ENCODE results near the gene ARHGAP21.

The ARHGAP21 gene

GRCh38 chr10:24575481-24576002, 148.1 kb downstream of the ARHGAP21 start:
- no peaks in the 10 kb centered on the region for H3K79me1 ChIP-seq (ENCODE audit: low read length)
- no peak overlapping the region for H3K23ac ChIP-seq (ENCODE audit: low read length)
- no peak overlapping the region for H2BK5ac ChIP-seq (ENCODE audit: low read length)
- no peak overlapping the region for H3K4ac ChIP-seq (ENCODE audit: low read depth, low read length)
- H2BK15ac ChIP-seq (replicated peaks; ENCODE audit: low read depth), result no peak overlapping the region
- WGBS (ENCODE audit: extremely low coverage, insufficient coverage, low lambda C conversion rate), result no CpG with 5 or more reads among the region's 10 CpGs
- H3K79me2 ChIP-seq (ENCODE audit: control insufficient read depth, insufficient read depth, low read length), result no peaks in the 10 kb centered on the region
- no peak overlapping the region for H4K8ac ChIP-seq (ENCODE audit: low read depth, low read length)
- no peak overlapping the region for H3K56ac ChIP-seq (ENCODE audit: low read length)
- no peak overlapping the region for H3K27ac ChIP-seq (ENCODE audit: low read depth, low read length)
- no peak for DNase-seq
- no peak overlapping the region for H4K5ac ChIP-seq (ENCODE audit: low read length)
- no peaks in the 10 kb centered on the region for H3K27me3 ChIP-seq (ENCODE audit: insufficient read depth, low read length, poor library complexity)
- H3K4me3 ChIP-seq (ENCODE audit: low read length), result no peak overlapping the region
- no peak overlapping the region for H3K18ac ChIP-seq (ENCODE audit: low read length)
- H3K4me2 ChIP-seq (ENCODE audit: low read length), result no peak overlapping the region
- no peak overlapping the region for H2AK5ac ChIP-seq (ENCODE audit: low read length)
- no peak overlapping the region for H3K9ac ChIP-seq (ENCODE audit: low read length)
- no peak overlapping the region for H2BK120ac ChIP-seq (ENCODE audit: low read depth, low read length)
- no peaks in the 10 kb centered on the region for H3K4me1 ChIP-seq (ENCODE audit: control insufficient read depth, low read depth, low read length)
- H3K36me3 ChIP-seq (ENCODE audit: control insufficient read depth, insufficient read depth, low read length), result no peaks in the 10 kb centered on the region

DNA sequence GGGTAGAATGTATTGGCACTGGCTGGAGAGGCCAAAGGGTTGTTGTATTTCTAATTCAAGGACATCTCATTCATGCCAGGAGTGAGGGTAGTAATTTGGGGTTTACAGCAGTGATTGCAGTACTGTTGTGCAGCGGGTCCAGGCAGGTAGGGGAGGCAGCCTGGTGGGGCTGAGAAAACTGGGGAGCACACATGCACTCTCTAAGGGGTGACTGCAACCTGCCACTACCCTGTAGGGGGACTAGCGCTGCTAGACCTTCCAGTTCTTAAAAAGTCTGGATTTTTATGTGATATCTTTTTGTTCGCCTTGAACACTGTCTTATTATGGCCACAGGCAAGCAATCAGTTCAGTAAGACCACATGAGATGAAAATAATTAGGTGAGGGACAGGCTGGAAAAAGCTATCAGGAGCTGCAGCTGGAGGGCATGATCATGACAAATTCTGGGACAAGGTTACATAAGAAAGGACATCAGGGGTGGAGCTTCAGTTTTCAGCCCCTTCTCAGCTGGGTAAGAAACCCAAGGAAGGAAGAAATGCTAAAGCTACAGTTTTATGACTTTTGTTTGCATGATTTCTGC, 149.0 kb downstream of the ARHGAP21 start:
- no peak overlapping the region for H2AK5ac ChIP-seq (ENCODE audit: low read length)
- DNase-seq, result no peak

DNA sequence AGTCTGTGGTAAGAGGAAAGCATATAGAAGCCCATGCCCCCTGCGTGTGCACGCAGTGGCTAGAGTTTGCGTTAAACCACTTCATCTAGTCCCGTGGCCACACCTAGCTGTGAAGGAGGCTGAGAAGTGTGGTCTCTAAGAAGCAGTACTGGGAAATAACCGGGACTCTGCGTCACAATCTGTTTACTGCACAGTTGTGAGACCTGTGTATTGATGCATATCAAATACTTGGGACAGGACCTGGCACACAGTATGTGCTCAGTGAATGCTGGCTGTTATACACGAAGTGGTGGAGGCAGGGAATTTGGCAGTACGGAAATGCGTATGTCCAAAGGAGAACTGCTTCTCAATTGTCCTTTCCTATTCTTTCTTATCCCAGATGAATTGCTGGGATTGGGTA, 149.5 kb downstream of the ARHGAP21 start:
- Histone ChIP-seq H4K8ac (ENCODE audit: low read depth, low read length) (no peak overlapping the region), H3K18ac (ENCODE audit: low read length) (no peak overlapping the region), H2BK120ac (ENCODE audit: low read depth, low read length) (no peak overlapping the region), H2AK5ac (ENCODE audit: low read length) (no peak overlapping the region), H2BK15ac (replicated peaks; ENCODE audit: low read depth) (no peak overlapping the region), H3K9ac (ENCODE audit: low read length) (no peak overlapping the region), H3K4me2 (ENCODE audit: low read length) (no peak overlapping the region), H3K23ac (ENCODE audit: low read length) (no peak overlapping the region), H3K79me1 (ENCODE audit: low read length) (no peaks in the 10 kb centered on the region), H3K27ac (ENCODE audit: low read depth, low read length) (no peak overlapping the region), H4K5ac (ENCODE audit: low read length) (no peak overlapping the region), H3K56ac (ENCODE audit: low read length) (no peak overlapping the region), H3K79me2 (ENCODE audit: control insufficient read depth, insufficient read depth, low read length) (no peaks in the 10 kb centered on the region), H2BK5ac (ENCODE audit: low read length) (no peak overlapping the region), H3K27me3 (ENCODE audit: insufficient read depth, low read length, poor library complexity) (no peaks in the 10 kb centered on the region), H3K4me3 (ENCODE audit: low read length) (no peak overlapping the region), H3K4me1 (ENCODE audit: control insufficient read depth, low read depth, low read length) (no peaks in the 10 kb centered on the region), H3K36me3 (ENCODE audit: control insufficient read depth, insufficient read depth, low read length) (no peaks in the 10 kb centered on the region), H3K4ac (ENCODE audit: low read depth, low read length) (no peak overlapping the region)
- WGBS (ENCODE audit: extremely low coverage, insufficient coverage, low lambda C conversion rate), result no CpG with 5 or more reads among the region's 9 CpGs
- DNase-seq, result no peak

More for the DNA sequence above, 149.0 kb downstream of the ARHGAP21 start:
- H3K27me3 ChIP-seq (ENCODE audit: insufficient read depth, low read length, poor library complexity), result no peaks in the 10 kb centered on the region
- H2BK5ac ChIP-seq (ENCODE audit: low read length), result no peak overlapping the region
- no peak overlapping the region for H3K23ac ChIP-seq (ENCODE audit: low read length)
- H3K18ac ChIP-seq (ENCODE audit: low read length), result no peak overlapping the region
- H3K4me1 ChIP-seq (ENCODE audit: control insufficient read depth, low read depth, low read length), result no peaks in the 10 kb centered on the region
- no peak overlapping the region for H4K5ac ChIP-seq (ENCODE audit: low read length)
- H3K4ac ChIP-seq (ENCODE audit: low read depth, low read length), result no peak overlapping the region
- no CpG with 5 or more reads among the region's 3 CpGs for WGBS (ENCODE audit: extremely low coverage, insufficient coverage, low lambda C conversion rate)
- no peaks in the 10 kb centered on the region for H3K79me1 ChIP-seq (ENCODE audit: low read length)
- no peak overlapping the region for H2BK120ac ChIP-seq (ENCODE audit: low read depth, low read length)
- no peaks in the 10 kb centered on the region for H3K36me3 ChIP-seq (ENCODE audit: control insufficient read depth, insufficient read depth, low read length)
- no peak overlapping the region for H3K56ac ChIP-seq (ENCODE audit: low read length)
- H3K27ac ChIP-seq (ENCODE audit: low read depth, low read length), result no peak overlapping the region
- no peak overlapping the region for H3K9ac ChIP-seq (ENCODE audit: low read length)
- no peak overlapping the region for H4K8ac ChIP-seq (ENCODE audit: low read depth, low read length)
- no peak overlapping the region for H3K4me2 ChIP-seq (ENCODE audit: low read length)
- H3K4me3 ChIP-seq (ENCODE audit: low read length), result no peak overlapping the region
- H2BK15ac ChIP-seq (replicated peaks; ENCODE audit: low read depth), result no peak overlapping the region
- H3K79me2 ChIP-seq (ENCODE audit: control insufficient read depth, insufficient read depth, low read length), result no peaks in the 10 kb centered on the region

DNA sequence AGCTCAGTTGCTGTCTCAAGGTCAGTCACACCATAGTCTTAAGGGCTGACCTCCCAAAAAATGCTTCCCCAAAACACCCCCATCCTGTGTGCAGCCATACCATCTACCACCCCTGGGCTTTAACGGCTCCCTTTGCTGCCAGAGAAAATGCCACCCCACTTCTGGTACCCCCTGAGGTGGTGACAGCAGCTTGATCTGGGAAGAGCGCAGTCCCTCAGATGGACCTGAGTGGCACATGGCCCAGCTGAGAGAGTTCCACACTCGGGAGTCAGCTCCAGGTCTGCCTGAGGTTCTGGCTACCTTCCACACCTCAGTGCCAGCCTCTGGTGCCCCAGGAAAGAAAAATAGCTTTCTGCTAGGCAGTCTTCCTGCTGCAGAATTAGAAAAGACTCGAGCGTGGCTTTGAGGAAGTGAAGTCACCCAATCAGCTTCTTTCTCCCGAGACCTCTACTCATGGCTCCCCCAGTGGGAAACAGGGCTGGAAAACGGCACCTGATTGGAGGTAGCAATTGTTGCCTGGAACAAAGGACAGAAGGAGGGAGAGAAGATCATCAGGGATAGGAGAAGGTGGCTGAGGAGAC, 151.7 kb downstream of the ARHGAP21 start:
- H3K27me3 ChIP-seq (ENCODE audit: insufficient read depth, low read length, poor library complexity), result no peaks in the 10 kb centered on the region
- no peak overlapping the region for H3K56ac ChIP-seq (ENCODE audit: low read length)
- H3K18ac ChIP-seq (ENCODE audit: low read length), result no peak overlapping the region
- no peak overlapping the region for H2AK5ac ChIP-seq (ENCODE audit: low read length)
- WGBS (ENCODE audit: extremely low coverage, insufficient coverage, low lambda C conversion rate), result no CpG with 5 or more reads among the region's 7 CpGs
- no peak overlapping the region for H3K4me3 ChIP-seq (ENCODE audit: low read length)
- no peak overlapping the region for H4K8ac ChIP-seq (ENCODE audit: low read depth, low read length)
- no peak overlapping the region for H4K5ac ChIP-seq (ENCODE audit: low read length)
- DNase-seq, result no peak
- no peaks in the 10 kb centered on the region for H3K79me2 ChIP-seq (ENCODE audit: control insufficient read depth, insufficient read depth, low read length)
- H3K4me2 ChIP-seq (ENCODE audit: low read length), result no peak overlapping the region
- no peak overlapping the region for H3K23ac ChIP-seq (ENCODE audit: low read length)
- H3K27ac ChIP-seq (ENCODE audit: low read depth, low read length), result no peak overlapping the region
- no peak overlapping the region for H2BK120ac ChIP-seq (ENCODE audit: low read depth, low read length)
- no peak overlapping the region for H2BK5ac ChIP-seq (ENCODE audit: low read length)
- H3K36me3 ChIP-seq (ENCODE audit: control insufficient read depth, insufficient read depth, low read length), result no peaks in the 10 kb centered on the region
- no peak overlapping the region for H3K9ac ChIP-seq (ENCODE audit: low read length)
- H2BK15ac ChIP-seq (replicated peaks; ENCODE audit: low read depth), result no peak overlapping the region
- H3K79me1 ChIP-seq (ENCODE audit: low read length), result no peaks in the 10 kb centered on the region
- H3K4me1 ChIP-seq (ENCODE audit: control insufficient read depth, low read depth, low read length), result no peaks in the 10 kb centered on the region
- H3K4ac ChIP-seq (ENCODE audit: low read depth, low read length), result no peak overlapping the region

- Histone ChIP-seq H2BK120ac (ENCODE audit: low read depth, low read length) (no peak overlapping the region), H2BK15ac (replicated peaks; ENCODE audit: low read depth) (no peak overlapping the region), H4K8ac (ENCODE audit: low read depth, low read length) (no peak overlapping the region), H3K4ac (ENCODE audit: low read depth, low read length) (no peak overlapping the region), H3K79me1 (ENCODE audit: low read length) (no peaks in the 10 kb centered on the region), H3K18ac (ENCODE audit: low read length) (no peak overlapping the region), H2AK5ac (ENCODE audit: low read length) (no peak overlapping the region), H3K79me2 (ENCODE audit: control insufficient read depth, insufficient read depth, low read length) (no peaks in the 10 kb centered on the region), H4K5ac (ENCODE audit: low read length) (no peak overlapping the region), H3K4me2 (ENCODE audit: low read length) (no peak overlapping the region), H3K9ac (ENCODE audit: low read length) (no peak overlapping the region), H2BK5ac (ENCODE audit: low read length) (no peak overlapping the region), H3K36me3 (ENCODE audit: control insufficient read depth, insufficient read depth, low read length) (no peaks in the 10 kb centered on the region), H3K4me1 (ENCODE audit: control insufficient read depth, low read depth, low read length) (no peaks in the 10 kb centered on the region), H3K56ac (ENCODE audit: low read length) (no peak overlapping the region), H3K27me3 (ENCODE audit: insufficient read depth, low read length, poor library complexity) (no peaks in the 10 kb centered on the region), H3K27ac (ENCODE audit: low read depth, low read length) (no peak overlapping the region), H3K23ac (ENCODE audit: low read length) (no peak overlapping the region), H3K4me3 (ENCODE audit: low read length) (no peak overlapping the region)
- DNase-seq, result no peak
- WGBS (ENCODE audit: extremely low coverage, insufficient coverage, low lambda C conversion rate), result no CpG with 5 or more reads among the region's 9 CpGs
Observed at GRCh38 chr10:24570658-24571426, 152.8 kb downstream of the ARHGAP21 start.

All from mesendoderm (in vitro differentiated cells).